Ascending aorta (tissue), 2 donors: ENCODE data around the gene CGB1. TPM values are rescaled to one million over a fixed set of nuclear protein-coding genes. Genes with fewer than 3 reads are reported as not detected.

Experiments used
- DNase-seq, 2 donors: peaks; one replicate each; pipeline ENCODE4 v3.0.0-alpha.2; 2019; ENCODE audit warnings: low spot score in 2 of 2
- H3K27ac ChIP-seq, 2 donors: fragments of 200-600 bp; sonication (generic); one replicate each; pipeline ENCODE4 v1.5.1; 2016 to 2017; ENCODE audit warnings: mild to moderate bottlenecking in 1 of 2
- H3K27me3 ChIP-seq: fragments of 200-600 bp; sonication (generic); one replicate; pipeline ENCODE4 v1.5.1; 2017
- H3K36me3 ChIP-seq, 2 donors: fragments of 200-600 bp; sonication (generic); one replicate each; pipeline ENCODE4 v1.5.1; 2016
- H3K4me1 ChIP-seq, 2 donors: fragments of 200-600 bp; sonication (generic); one replicate each; pipeline ENCODE4 v1.5.1; 2016 to 2017; ENCODE audit warnings: mild to moderate bottlenecking in 1 of 2
- H3K4me3 ChIP-seq, 2 donors: fragments of 200-600 bp; sonication (generic); one replicate each; pipeline ENCODE4 v1.5.1; 2016 to 2017; ENCODE audit warnings: mild to moderate bottlenecking in 1 of 2
- H3K9me3 ChIP-seq, 2 donors: fragments of 200-600 bp; sonication (generic); one replicate each; pipeline ENCODE4 v1.5.1; 2016
- intact Hi-C: fragments of 100-400 bp; cut with DNase I; formaldehyde crosslinking; loops from one replicate; pipeline ENCODE4 v1.15.1; 2023
- total RNA-seq: library from RNA; depleted of rRNA; stranded (reverse); fragments of >200 nt; gene quantifications from one replicate; pipeline ENCODE4 v1.1.0, GENCODE V29; 2016
- TF ChIP-seq, protein P1 (sequence below), 3 experiments: fragments of 200-600 bp in 2 of 3; fragments of 450-650 bp in 1 of 3; sonication (generic) in 2 of 3; IDR thresholded peaks; one replicate each; pipeline ENCODE4 v1.5.1; 2016 to 2019; ENCODE audit warnings: antibody characterized with exemption in 3 of 3, mild to moderate bottlenecking in 1 of 3, moderate library complexity in 1 of 3

CGB1 gene
- total RNA-seq, 1 donor from 2014 or later = not detected

DNA sequence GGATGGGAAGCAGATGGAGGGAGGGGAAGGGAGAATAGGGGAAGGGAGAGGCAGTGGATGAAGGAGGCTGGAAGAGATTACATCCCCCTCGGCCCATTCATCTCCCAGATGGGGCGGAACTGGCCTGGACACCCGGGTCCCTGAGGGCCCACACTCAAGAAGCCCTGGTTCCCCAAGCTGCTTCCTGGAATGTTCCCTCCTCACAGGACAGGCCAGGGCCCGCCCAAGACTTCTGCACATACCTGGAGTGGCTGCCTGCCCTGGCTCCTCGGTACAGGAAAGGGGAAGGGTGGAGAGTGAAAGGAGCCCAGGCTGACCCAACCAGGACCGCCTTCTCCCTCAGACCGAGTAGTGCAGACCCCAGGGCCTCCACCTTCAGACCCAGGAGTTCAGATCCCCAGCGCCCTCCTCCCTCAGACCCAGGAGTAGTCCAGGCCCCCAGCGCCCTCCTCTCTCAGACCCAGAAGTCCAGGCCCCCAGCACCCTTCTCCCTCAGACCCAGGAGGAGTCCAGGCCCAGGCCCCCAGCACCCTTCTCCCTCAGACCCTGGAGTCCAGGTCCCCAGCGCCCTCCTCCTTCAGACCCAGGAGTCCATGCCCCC is 27.4 kb upstream of the CGB1 start:
- Histone ChIP-seq H3K36me3 (no peaks in the 10 kb centered on the region), H3K27me3 (no peaks in the 10 kb centered on the region), H3K4me1 (peaks cover 0 to 3% of the 10 kb centered on the region in 2 donors), H3K9me3 (no peaks in the 10 kb centered on the region), H3K4me3 (no peak overlapping the region), H3K27ac (no peak overlapping the region)
- intact Hi-C loops = no loop called here
- TF ChIP-seq, protein P1, sequence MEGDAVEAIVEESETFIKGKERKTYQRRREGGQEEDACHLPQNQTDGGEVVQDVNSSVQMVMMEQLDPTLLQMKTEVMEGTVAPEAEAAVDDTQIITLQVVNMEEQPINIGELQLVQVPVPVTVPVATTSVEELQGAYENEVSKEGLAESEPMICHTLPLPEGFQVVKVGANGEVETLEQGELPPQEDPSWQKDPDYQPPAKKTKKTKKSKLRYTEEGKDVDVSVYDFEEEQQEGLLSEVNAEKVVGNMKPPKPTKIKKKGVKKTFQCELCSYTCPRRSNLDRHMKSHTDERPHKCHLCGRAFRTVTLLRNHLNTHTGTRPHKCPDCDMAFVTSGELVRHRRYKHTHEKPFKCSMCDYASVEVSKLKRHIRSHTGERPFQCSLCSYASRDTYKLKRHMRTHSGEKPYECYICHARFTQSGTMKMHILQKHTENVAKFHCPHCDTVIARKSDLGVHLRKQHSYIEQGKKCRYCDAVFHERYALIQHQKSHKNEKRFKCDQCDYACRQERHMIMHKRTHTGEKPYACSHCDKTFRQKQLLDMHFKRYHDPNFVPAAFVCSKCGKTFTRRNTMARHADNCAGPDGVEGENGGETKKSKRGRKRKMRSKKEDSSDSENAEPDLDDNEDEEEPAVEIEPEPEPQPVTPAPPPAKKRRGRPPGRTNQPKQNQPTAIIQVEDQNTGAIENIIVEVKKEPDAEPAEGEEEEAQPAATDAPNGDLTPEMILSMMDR (IDR thresholded peaks at IDR 0.05) = no peak
- DNase-seq = no peak

DNA sequence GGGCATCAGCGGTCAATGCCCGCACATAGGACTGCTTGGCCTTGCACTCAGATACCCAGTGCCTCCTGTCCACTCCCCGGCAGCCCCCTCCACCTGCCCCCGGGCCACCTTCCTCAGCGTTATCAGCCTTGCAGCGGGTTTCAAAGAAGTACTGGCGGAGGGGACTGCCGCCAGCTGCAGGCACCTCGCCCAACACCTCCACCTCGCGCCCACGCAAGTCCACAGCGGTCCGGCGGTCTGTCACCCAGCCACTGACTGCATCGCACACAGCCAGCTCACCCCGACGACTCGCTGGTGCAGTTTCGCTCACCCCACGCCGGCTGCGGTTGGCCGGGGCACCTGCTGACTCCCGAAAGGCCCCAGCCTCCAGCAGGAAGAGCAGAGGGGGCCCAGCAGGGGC is 24.8 kb upstream of the CGB1 start:
- TF ChIP-seq, protein P1 (IDR thresholded peaks at IDR 0.05) = no peak
- no peak overlapping the region for H3K27ac ChIP-seq
- peaks cover 3% of the 10 kb centered on the region for H3K27me3 ChIP-seq
- no peak for DNase-seq
- H3K4me3 ChIP-seq = no peak overlapping the region
- no peaks in the 10 kb centered on the region for H3K36me3 ChIP-seq
- H3K4me1 ChIP-seq = peaks cover 8 to 13% of the 10 kb centered on the region in 2 donors
- H3K9me3 ChIP-seq = no peaks in the 10 kb centered on the region
- intact Hi-C loops = no loop called here

DNA sequence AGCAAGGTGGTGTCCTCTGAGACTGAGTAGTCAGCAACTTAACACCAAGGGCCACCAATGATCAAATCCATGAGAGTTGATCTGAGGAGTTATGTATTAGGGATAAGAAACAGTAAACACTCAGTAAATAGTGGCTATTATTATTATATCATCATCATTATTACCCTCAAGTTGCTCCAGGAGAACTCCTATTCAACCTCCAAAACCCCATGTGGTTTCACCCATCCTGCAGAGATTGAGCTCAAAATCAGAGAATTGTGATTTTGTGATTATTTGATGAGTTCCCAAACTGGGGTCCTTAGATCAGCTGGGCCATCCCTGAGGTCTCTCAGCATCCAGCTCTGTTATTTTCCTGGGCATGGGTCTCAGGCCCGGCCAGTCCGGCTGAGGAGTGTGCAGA is 24.3 kb upstream of the CGB1 start:
- TF ChIP-seq, protein P1 (IDR thresholded peaks at IDR 0.05) = no peak
- no peak for DNase-seq
- H3K36me3 ChIP-seq = no peaks in the 10 kb centered on the region
- no peaks in the 10 kb centered on the region for H3K9me3 ChIP-seq
- intact Hi-C loops = no loop called here
- H3K4me3 ChIP-seq = no peak overlapping the region
- H3K4me1 ChIP-seq = peaks cover 8 to 13% of the 10 kb centered on the region in 2 donors
- H3K27me3 ChIP-seq = peaks cover 3% of the 10 kb centered on the region
- no peak overlapping the region for H3K27ac ChIP-seq

DNA sequence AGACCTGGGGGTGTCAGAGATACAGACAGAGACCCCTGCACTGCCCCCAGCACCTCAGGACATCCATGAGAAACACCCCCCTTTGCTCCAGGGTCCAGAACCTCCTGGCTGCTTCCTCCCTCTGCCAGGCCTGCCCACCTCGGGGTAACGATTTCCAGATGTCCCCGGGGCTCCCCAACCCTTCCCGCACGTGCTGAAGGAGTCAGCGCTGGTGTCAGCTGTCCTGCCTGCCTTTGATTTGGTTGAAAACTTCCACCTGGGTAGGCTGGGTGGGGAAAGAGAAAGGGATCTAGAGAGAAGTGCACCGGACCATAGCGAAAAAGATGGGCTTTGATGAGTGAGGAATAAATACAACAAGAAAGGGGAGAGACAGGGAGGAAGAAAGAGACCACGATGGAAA is 22.4 kb upstream of the CGB1 start:
- peaks cover 3% of the 10 kb centered on the region for H3K27me3 ChIP-seq
- no peak for DNase-seq
- intact Hi-C loops = no loop called here
- H3K9me3 ChIP-seq = no peaks in the 10 kb centered on the region
- TF ChIP-seq, protein P1 (IDR thresholded peaks at IDR 0.05) = no peak
- peaks cover 8 to 10% of the 10 kb centered on the region in 2 donors for H3K4me1 ChIP-seq
- H3K27ac ChIP-seq = no peak overlapping the region
- no peaks in the 10 kb centered on the region for H3K36me3 ChIP-seq
- H3K4me3 ChIP-seq = no peak overlapping the region

DNA sequence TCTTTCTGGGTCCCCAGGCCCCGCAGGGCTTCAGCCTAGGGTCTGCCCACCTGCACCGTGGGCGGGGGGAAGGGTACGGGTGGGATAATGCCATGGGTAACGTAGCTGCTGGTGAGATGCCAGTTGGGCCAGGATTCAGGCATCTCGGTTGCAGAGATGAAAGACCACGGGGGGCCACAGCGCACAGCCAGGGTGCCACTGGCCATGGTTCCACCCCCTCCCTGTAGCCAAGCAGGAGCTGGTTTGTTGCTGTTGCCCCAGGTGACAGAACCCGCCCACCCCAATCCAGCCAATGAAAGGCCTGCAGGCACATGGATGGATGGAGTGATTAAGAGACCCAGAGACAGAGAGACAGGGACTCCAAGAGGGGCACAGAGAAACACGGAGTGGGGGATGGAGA is 21.9 kb upstream of the CGB1 start:
- no peak overlapping the region for H3K4me3 ChIP-seq
- H3K4me1 ChIP-seq = peaks cover 8 to 10% of the 10 kb centered on the region in 2 donors
- TF ChIP-seq, protein P1 (IDR thresholded peaks at IDR 0.05) = no peak
- intact Hi-C loops = no loop called here
- no peak for DNase-seq
- no peak overlapping the region for H3K27ac ChIP-seq
- no peaks in the 10 kb centered on the region for H3K36me3 ChIP-seq
- peaks cover 3% of the 10 kb centered on the region for H3K27me3 ChIP-seq
- no peaks in the 10 kb centered on the region for H3K9me3 ChIP-seq
